ENCODE data around the gene CTNND2.

The CTNND2 gene

DNA sequence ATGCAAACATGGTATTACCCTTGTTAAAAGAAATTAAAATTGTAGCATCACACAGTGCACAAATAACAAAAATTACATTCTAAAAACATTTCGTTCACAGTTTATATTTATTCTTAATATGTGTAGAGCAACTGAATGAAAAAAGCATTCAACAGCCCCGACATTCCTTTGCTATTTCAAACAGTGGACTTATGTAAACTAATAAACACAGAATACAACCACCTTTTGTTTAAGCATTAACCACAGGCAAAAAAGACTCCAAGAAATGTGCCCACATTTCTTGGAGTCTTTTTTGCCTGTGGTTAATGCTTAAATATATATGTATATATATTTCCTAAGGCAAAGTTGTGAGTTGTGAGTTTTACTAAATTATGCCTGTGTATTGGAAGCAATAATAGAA, 610.7 kb downstream of the CTNND2 start:
- H3K4me1 ChIP-seq (ENCODE audit: control insufficient read depth, insufficient read depth, low read length): no peaks in the 10 kb centered on the region
- H3K9me3 ChIP-seq (ENCODE audit: control insufficient read depth, insufficient read depth, low read depth, low read length): no peaks in the 10 kb centered on the region
- ChIA-PET CTCF (interaction anchor here (0.5 kb wide), 1 partner anchor 978 kb away, joined by 4 read pairs; no protein-coding TSS in a partner anchor), POLR2A (no interaction called here)
- no peak overlapping the region for H3K4me3 ChIP-seq (ENCODE audit: low read depth, low read length)
- TF ChIP-seq, protein P1, sequence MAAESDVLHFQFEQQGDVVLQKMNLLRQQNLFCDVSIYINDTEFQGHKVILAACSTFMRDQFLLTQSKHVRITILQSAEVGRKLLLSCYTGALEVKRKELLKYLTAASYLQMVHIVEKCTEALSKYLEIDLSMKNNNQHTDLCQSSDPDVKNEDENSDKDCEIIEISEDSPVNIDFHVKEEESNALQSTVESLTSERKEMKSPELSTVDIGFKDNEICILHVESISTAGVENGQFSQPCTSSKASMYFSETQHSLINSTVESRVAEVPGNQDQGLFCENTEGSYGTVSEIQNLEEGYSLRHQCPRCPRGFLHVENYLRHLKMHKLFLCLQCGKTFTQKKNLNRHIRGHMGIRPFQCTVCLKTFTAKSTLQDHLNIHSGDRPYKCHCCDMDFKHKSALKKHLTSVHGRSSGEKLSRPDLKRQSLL (tag by site-specific recombination; IDR thresholded peaks at IDR 0.05): no peak
- TF ChIP-seq ZNF704 (tag by site-specific recombination; IDR thresholded peaks at IDR 0.05) (no peak), ZEB2 (tag by site-specific recombination; IDR thresholded peaks at IDR 0.05) (no peak), ZSCAN4 (tag by site-specific recombination; IDR thresholded peaks at IDR 0.05) (no peak), KLF7 (tag by site-specific recombination; IDR thresholded peaks at IDR 0.05; ENCODE audit: borderline replicate concordance) (no peak), ZNF311 (tag by site-specific recombination; IDR thresholded peaks at IDR 0.05; ENCODE audit: borderline replicate concordance) (no peak), ZNF138 (tag by site-specific recombination; IDR thresholded peaks at IDR 0.05; ENCODE audit: borderline replicate concordance) (no peak), ZNF843 (tag by site-specific recombination; IDR thresholded peaks at IDR 0.05) (no peak), ZNF830 (tag by site-specific recombination; IDR thresholded peaks at IDR 0.05; ENCODE audit: low read depth) (no peak), ZNF621 (tag by site-specific recombination; IDR thresholded peaks at IDR 0.05) (no peak), GFI1B (tag by site-specific recombination; IDR thresholded peaks at IDR 0.05) (no peak), HOXC10 (CRISPR knock-in tag; IDR thresholded peaks at IDR 0.05) (no peak)
- TF ChIP-seq, protein P2, sequence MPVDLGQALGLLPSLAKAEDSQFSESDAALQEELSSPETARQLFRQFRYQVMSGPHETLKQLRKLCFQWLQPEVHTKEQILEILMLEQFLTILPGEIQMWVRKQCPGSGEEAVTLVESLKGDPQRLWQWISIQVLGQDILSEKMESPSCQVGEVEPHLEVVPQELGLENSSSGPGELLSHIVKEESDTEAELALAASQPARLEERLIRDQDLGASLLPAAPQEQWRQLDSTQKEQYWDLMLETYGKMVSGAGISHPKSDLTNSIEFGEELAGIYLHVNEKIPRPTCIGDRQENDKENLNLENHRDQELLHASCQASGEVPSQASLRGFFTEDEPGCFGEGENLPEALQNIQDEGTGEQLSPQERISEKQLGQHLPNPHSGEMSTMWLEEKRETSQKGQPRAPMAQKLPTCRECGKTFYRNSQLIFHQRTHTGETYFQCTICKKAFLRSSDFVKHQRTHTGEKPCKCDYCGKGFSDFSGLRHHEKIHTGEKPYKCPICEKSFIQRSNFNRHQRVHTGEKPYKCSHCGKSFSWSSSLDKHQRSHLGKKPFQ (tag by site-specific recombination; IDR thresholded peaks at IDR 0.05): no peak
- TF ChIP-seq, protein P3, sequence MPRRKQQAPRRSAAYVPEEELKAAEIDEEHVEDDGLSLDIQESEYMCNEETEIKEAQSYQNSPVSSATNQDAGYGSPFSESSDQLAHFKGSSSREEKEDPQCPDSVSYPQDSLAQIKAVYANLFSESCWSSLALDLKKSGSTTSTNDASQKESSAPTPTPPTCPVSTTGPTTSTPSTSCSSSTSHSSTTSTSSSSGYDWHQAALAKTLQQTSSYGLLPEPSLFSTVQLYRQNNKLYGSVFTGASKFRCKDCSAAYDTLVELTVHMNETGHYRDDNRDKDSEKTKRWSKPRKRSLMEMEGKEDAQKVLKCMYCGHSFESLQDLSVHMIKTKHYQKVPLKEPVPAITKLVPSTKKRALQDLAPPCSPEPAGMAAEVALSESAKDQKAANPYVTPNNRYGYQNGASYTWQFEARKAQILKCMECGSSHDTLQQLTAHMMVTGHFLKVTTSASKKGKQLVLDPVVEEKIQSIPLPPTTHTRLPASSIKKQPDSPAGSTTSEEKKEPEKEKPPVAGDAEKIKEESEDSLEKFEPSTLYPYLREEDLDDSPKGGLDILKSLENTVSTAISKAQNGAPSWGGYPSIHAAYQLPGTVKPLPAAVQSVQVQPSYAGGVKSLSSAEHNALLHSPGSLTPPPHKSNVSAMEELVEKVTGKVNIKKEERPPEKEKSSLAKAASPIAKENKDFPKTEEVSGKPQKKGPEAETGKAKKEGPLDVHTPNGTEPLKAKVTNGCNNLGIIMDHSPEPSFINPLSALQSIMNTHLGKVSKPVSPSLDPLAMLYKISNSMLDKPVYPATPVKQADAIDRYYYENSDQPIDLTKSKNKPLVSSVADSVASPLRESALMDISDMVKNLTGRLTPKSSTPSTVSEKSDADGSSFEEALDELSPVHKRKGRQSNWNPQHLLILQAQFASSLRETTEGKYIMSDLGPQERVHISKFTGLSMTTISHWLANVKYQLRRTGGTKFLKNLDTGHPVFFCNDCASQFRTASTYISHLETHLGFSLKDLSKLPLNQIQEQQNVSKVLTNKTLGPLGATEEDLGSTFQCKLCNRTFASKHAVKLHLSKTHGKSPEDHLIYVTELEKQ (tag by site-specific recombination; IDR thresholded peaks at IDR 0.05; ENCODE audit: borderline replicate concordance): no peak
- no peak overlapping the region for H3K27ac ChIP-seq (ENCODE audit: extremely low read depth, low read depth, low read length)
- H3K36me3 ChIP-seq (ENCODE audit: control insufficient read depth in 2 of 2, insufficient read depth in 1 of 2, low read length in 2 of 2): no peaks in the 10 kb centered on the region

DNA sequence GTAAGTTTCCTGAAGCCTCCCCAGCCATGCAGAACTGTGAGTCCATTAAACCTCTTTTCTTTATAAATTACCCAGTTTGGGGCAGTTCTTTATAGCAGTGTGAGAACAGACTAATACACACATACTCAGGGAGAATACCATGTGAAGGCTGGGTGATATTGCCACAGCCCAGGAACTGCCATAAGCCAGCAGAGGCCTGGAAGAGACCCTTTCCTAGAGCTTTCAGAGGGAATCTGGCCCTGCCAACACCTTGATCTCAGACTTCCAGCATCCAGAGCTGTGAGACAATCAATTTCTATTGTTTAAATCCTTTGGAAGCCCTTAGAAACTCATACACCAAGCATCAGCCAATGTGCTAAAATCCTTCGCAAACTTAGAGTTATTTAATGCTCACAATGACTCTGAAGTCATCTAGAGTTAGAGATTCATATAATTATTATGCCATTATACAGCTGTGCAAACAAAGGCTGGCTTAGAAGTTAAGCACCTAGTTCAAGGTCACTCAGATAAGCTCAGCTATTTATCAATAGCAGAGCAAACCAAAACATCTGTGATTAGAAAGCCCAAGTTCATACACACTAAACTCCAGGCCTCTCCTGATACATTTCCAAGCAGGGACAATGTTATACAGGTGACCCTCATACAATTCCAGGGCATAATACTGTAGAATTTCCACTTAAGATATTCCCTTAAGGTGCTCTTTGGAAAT, 611.4 kb downstream of the CTNND2 start:
- no peaks in the 10 kb centered on the region for H3K9me3 ChIP-seq (ENCODE audit: control insufficient read depth, insufficient read depth, low read depth, low read length)
- H3K4me3 ChIP-seq (ENCODE audit: low read depth, low read length): no peak overlapping the region
- ChIA-PET POLR2A (no interaction called here), CTCF (interaction anchor here (0.5 kb wide), 1 partner anchor 978 kb away, joined by 4 read pairs; no protein-coding TSS in a partner anchor)
- H3K36me3 ChIP-seq (ENCODE audit: control insufficient read depth in 2 of 2, insufficient read depth in 1 of 2, low read length in 2 of 2): no peaks in the 10 kb centered on the region
- no peak overlapping the region for H3K27ac ChIP-seq (ENCODE audit: extremely low read depth, low read depth, low read length)
- H3K4me1 ChIP-seq (ENCODE audit: control insufficient read depth, insufficient read depth, low read length): no peaks in the 10 kb centered on the region
- TF ChIP-seq, protein P4, sequence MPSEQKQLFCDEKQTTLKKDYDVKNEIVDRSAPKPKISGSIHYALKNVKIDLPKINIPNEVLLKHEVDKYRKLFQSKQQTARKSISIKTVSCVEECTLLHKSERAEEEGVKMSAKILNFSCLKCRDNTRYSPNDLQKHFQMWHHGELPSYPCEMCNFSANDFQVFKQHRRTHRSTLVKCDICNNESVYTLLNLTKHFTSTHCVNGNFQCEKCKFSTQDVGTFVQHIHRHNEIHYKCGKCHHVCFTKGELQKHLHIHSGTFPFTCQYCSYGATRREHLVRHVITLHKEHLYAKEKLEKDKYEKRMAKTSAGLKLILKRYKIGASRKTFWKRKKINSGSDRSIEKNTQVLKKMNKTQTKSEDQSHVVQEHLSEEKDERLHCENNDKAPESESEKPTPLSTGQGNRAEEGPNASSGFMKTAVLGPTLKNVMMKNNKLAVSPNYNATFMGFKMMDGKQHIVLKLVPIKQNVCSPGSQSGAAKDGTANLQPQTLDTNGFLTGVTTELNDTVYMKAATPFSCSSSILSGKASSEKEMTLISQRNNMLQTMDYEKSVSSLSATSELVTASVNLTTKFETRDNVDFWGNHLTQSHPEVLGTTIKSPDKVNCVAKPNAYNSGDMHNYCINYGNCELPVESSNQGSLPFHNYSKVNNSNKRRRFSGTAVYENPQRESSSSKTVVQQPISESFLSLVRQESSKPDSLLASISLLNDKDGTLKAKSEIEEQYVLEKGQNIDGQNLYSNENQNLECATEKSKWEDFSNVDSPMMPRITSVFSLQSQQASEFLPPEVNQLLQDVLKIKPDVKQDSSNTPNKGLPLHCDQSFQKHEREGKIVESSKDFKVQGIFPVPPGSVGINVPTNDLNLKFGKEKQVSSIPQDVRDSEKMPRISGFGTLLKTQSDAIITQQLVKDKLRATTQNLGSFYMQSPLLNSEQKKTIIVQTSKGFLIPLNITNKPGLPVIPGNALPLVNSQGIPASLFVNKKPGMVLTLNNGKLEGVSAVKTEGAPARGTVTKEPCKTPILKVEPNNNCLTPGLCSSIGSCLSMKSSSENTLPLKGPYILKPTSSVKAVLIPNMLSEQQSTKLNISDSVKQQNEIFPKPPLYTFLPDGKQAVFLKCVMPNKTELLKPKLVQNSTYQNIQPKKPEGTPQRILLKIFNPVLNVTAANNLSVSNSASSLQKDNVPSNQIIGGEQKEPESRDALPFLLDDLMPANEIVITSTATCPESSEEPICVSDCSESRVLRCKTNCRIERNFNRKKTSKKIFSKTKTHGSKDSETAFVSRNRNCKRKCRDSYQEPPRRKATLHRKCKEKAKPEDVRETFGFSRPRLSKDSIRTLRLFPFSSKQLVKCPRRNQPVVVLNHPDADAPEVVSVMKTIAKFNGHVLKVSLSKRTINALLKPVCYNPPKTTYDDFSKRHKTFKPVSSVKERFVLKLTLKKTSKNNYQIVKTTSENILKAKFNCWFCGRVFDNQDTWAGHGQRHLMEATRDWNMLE (tag by site-specific recombination; conservative IDR thresholded peaks at IDR 0.05; ENCODE audit: low read depth): no peak
- TF ChIP-seq ZNF664 (tag by site-specific recombination; IDR thresholded peaks at IDR 0.05): no peak
- TF ChIP-seq GLI4 (tag by site-specific recombination; IDR thresholded peaks at IDR 0.05): no peak
- no peak for TF ChIP-seq ZNF707 (tag by site-specific recombination; IDR thresholded peaks at IDR 0.05)
- TF ChIP-seq, protein P5, sequence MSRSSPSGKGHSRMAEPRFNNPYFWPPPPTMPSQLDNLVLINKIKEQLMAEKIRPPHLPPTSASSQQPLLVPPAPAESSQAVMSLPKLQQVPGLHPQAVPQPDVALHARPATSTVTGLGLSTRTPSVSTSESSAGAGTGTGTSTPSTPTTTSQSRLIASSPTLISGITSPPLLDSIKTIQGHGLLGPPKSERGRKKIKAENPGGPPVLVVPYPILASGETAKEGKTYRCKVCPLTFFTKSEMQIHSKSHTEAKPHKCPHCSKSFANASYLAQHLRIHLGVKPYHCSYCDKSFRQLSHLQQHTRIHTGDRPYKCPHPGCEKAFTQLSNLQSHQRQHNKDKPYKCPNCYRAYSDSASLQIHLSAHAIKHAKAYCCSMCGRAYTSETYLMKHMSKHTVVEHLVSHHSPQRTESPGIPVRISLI (tag by site-specific recombination; IDR thresholded peaks at IDR 0.05): no peak
